DOHH2 (cell line): ENCODE measurements around the gene FZD10.

Source experiments
- H3F3A ChIP-seq: fragments of 200-600 bp; sonication (generic), shearing (Covaris generic); 2 replicates; pipeline ENCODE4 v1.6.0; 2016; ENCODE audit warnings: antibody characterized with exemption, mild to moderate bottlenecking; ENCODE audit not compliant: control insufficient read depth, insufficient read depth
- H3K27ac ChIP-seq: fragments of 200-600 bp; sonication (generic); 2 replicates; pipeline ENCODE4 v1.5.1; 2014; ENCODE audit warnings: low read depth, mild to moderate bottlenecking, low read length, moderate library complexity
- H3K27me3 ChIP-seq: fragments of 200-600 bp; sonication (generic); 2 replicates; pipeline ENCODE4 v1.6.1; 2014; ENCODE audit warnings: mild to moderate bottlenecking, low read length, mixed read lengths; ENCODE audit not compliant: control insufficient read depth
- H3K36me3 ChIP-seq: fragments of 200-600 bp; sonication (generic); 2 replicates; pipeline ENCODE4 v1.6.1; 2014; ENCODE audit warnings: mild to moderate bottlenecking, low read length, moderate library complexity, mixed read lengths; ENCODE audit not compliant: control insufficient read depth
- H3K4me1 ChIP-seq: fragments of 200-600 bp; sonication (generic); 2 replicates; pipeline ENCODE4 v1.6.1; 2014; ENCODE audit warnings: mild to moderate bottlenecking, low read length, mixed read lengths; ENCODE audit not compliant: control insufficient read depth
- H3K4me2 ChIP-seq: fragments of 200-600 bp; sonication (generic); 2 replicates; pipeline ENCODE4 v1.6.0; 2014; ENCODE audit warnings: mild to moderate bottlenecking, low read length, moderate library complexity
- H3K4me3 ChIP-seq: fragments of 200-600 bp; sonication (generic); 2 replicates; pipeline ENCODE4 v1.5.1; 2014; ENCODE audit warnings: mild to moderate bottlenecking, low read length, mixed read lengths
- H3K79me2 ChIP-seq: fragments of 200-600 bp; sonication (generic); 2 replicates; pipeline ENCODE4 v1.6.1; 2014; ENCODE audit warnings: mild to moderate bottlenecking, low read length, mixed read lengths; ENCODE audit not compliant: control insufficient read depth
- H3K9me2 ChIP-seq: fragments of 200-600 bp; sonication (generic); replicated peaks from 2 replicates; pipeline ENCODE4 v1.6.1; 2014; ENCODE audit warnings: mild to moderate bottlenecking, low read length, mixed read lengths; ENCODE audit not compliant: control insufficient read depth
- H3K9me3 ChIP-seq: fragments of 200-600 bp; sonication (generic); 2 replicates; pipeline ENCODE4 v1.6.1; 2014; ENCODE audit warnings: antibody characterized with exemption, low read length, mixed read lengths; ENCODE audit not compliant: control insufficient read depth, insufficient read depth
- H4K20me1 ChIP-seq: fragments of 200-600 bp; sonication (generic); 2 replicates; pipeline ENCODE4 v1.6.0; 2014; ENCODE audit warnings: low read depth, mild to moderate bottlenecking, antibody characterized with exemption, low read length, moderate library complexity; ENCODE audit not compliant: control insufficient read depth, insufficient read depth
- EZH2phosphoT487 ChIP-seq: fragments of 200-600 bp; sonication (generic); IDR thresholded peaks from 2 replicates; pipeline ENCODE4 v1.6.1; 2017; ENCODE audit warnings: borderline replicate concordance, mild to moderate bottlenecking, antibody characterized with exemption, low read length, moderate library complexity, mixed read lengths
- TF ChIP-seq, protein P1 (sequence below): fragments of 200-600 bp; sonication (generic); IDR thresholded peaks from one replicate; pipeline ENCODE4 v1.5.1; 2014; ENCODE audit warnings: antibody characterized with exemption, mild to moderate bottlenecking, low read depth, low read length; ENCODE audit not compliant: poor library complexity, severe bottlenecking

FZD10 gene

DNA sequence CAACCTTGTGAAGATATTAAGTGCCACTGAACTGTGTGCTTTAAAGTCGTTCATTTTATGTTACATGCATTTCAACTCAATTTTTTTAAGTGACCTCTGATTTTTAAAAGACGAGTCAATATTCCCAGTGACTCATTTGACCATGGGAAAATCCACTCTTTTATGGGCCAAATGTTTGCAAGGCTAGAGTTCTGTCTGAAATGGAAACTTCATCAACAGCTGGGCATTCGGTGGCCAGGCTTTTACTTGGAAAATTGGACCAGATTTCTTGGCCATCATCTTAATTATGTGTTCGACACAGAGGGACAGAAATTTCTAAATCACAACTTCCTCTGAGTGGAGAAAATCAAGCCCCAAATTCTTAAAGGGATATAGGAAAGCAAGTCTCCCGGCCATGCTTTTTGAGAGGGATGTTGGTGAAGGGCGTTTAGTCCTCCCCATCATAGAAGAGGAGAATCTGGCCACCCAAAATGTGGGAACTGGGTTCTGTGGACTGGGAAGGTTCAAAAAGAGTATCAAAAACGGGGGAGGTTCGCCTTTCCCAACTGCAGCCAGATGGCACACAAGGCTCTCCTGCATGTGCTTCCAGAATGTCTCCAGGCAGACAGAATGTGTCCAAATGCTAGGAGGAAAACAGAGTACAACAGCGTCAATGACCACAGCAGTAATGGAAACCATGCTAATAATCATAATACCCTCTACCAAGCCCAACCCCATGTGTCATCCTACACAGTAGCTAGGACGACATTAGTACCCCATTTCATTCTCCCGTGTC lies 40.9 kb upstream of the FZD10 start:
- Histone ChIP-seq H3K4me3 (no peak overlapping the region), H3K36me3 (no peaks in the 10 kb centered on the region), H3K9me2 (no peaks in the 10 kb centered on the region), H3K4me2 (no peak overlapping the region), H3K4me1 (no peaks in the 10 kb centered on the region), H3K9me3 (no peaks in the 10 kb centered on the region; the same call in 1 of the 2 replicates), H3K79me2 (no peaks in the 10 kb centered on the region), H3K27ac (no peak overlapping the region), H3K27me3 (no peaks in the 10 kb centered on the region), H4K20me1 (no peaks in the 10 kb centered on the region), H3F3A (no peaks in the 10 kb centered on the region)
- TF ChIP-seq, protein P1, sequence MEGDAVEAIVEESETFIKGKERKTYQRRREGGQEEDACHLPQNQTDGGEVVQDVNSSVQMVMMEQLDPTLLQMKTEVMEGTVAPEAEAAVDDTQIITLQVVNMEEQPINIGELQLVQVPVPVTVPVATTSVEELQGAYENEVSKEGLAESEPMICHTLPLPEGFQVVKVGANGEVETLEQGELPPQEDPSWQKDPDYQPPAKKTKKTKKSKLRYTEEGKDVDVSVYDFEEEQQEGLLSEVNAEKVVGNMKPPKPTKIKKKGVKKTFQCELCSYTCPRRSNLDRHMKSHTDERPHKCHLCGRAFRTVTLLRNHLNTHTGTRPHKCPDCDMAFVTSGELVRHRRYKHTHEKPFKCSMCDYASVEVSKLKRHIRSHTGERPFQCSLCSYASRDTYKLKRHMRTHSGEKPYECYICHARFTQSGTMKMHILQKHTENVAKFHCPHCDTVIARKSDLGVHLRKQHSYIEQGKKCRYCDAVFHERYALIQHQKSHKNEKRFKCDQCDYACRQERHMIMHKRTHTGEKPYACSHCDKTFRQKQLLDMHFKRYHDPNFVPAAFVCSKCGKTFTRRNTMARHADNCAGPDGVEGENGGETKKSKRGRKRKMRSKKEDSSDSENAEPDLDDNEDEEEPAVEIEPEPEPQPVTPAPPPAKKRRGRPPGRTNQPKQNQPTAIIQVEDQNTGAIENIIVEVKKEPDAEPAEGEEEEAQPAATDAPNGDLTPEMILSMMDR = no peak
- TF ChIP-seq EZH2phosphoT487 = no peak

DNA sequence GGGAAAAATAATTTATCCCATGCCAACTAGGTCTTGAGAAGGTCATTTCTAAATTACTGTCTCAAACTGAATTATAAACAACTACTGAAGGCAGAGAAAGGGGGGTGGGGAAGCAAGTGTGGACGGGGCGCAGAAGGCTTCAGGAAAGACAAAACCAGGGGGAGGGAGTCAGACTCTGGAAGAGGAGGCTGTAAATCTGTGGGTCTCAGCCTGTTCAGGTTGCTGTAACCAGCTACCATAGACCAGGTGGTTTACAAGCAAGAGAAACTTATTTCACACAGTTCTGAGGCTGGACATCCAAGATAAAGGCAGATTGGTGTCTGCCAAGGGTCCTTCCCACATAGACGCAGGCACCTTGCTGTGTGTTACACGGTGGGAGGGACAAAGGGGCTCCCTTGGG lies 39.9 kb upstream of the FZD10 start:
- no peaks in the 10 kb centered on the region for H4K20me1 ChIP-seq

GRCh38 chr12:130124106-130124505 lies 38.2 kb upstream of the FZD10 start:
- H3K36me3 ChIP-seq = no peaks in the 10 kb centered on the region
- no peaks in the 10 kb centered on the region for H3K27me3 ChIP-seq
- TF ChIP-seq EZH2phosphoT487 = no peak
- TF ChIP-seq, protein P1 = no peak
- H3K4me2 ChIP-seq = no peak overlapping the region
- no peak overlapping the region for H3K27ac ChIP-seq
- H4K20me1 ChIP-seq = no peaks in the 10 kb centered on the region
- H3K9me3 ChIP-seq = no peaks in the 10 kb centered on the region; the same call in 1 of the 2 replicates
- H3K9me2 ChIP-seq = no peaks in the 10 kb centered on the region
- H3K4me1 ChIP-seq = no peaks in the 10 kb centered on the region
- no peak overlapping the region for H3K4me3 ChIP-seq
- no peaks in the 10 kb centered on the region for H3F3A ChIP-seq
- no peaks in the 10 kb centered on the region for H3K79me2 ChIP-seq

More for the DNA sequence above, 39.9 kb upstream of the FZD10 start:
- H3K4me3 ChIP-seq = no peak overlapping the region
- no peaks in the 10 kb centered on the region for H3K79me2 ChIP-seq
- no peak overlapping the region for H3K27ac ChIP-seq
- no peaks in the 10 kb centered on the region for H3F3A ChIP-seq
- no peak for TF ChIP-seq EZH2phosphoT487
- TF ChIP-seq, protein P1 = no peak
- no peaks in the 10 kb centered on the region for H3K9me2 ChIP-seq
- no peaks in the 10 kb centered on the region for H3K27me3 ChIP-seq
- H3K36me3 ChIP-seq = no peaks in the 10 kb centered on the region
- no peak overlapping the region for H3K4me2 ChIP-seq
- H3K4me1 ChIP-seq = no peaks in the 10 kb centered on the region
- H3K9me3 ChIP-seq = no peaks in the 10 kb centered on the region; the same call in 1 of the 2 replicates
